ENCODE results near the gene BRINP3. TPM values are rescaled to one million over a fixed set of nuclear protein-coding genes. Genes with fewer than 3 reads are reported as not detected.

The BRINP3 gene
- total RNA-seq, 4 donors from 2014 or later: 2.4 TPM; not detected in 3

- TF ChIP-seq CTCF (IDR thresholded peaks at IDR 0.05; ENCODE audit: low read depth): no peak
Observed at GRCh38 chr1:190119683-190120082, 358.0 kb downstream of the BRINP3 start.

- TF ChIP-seq CTCF (IDR thresholded peaks at IDR 0.05; ENCODE audit: low read depth): no peak
Observed at GRCh38 chr1:190116921-190117320, 360.7 kb downstream of the BRINP3 start.

GRCh38 chr1:190104961-190105360 lies 372.7 kb downstream of the BRINP3 start:
- no peak for TF ChIP-seq CTCF (IDR thresholded peaks at IDR 0.05; ENCODE audit: low read depth)

GRCh38 chr1:190102757-190103326 lies 374.8 kb downstream of the BRINP3 start:
- no peak for TF ChIP-seq CTCF (IDR thresholded peaks at IDR 0.05; ENCODE audit: low read depth)

GRCh38 chr1:190101756-190102155 lies 375.9 kb downstream of the BRINP3 start:
- TF ChIP-seq CTCF (IDR thresholded peaks at IDR 0.05; ENCODE audit: low read depth): no peak

GRCh38 chr1:190098756-190099155 lies 378.9 kb downstream of the BRINP3 start:
- TF ChIP-seq CTCF (IDR thresholded peaks at IDR 0.05; ENCODE audit: low read depth): no peak

- TF ChIP-seq CTCF (IDR thresholded peaks at IDR 0.05; ENCODE audit: low read depth): no peak
Observed at GRCh38 chr1:190098107-190098506, 379.6 kb downstream of the BRINP3 start.
